PC-3 (cell line): ENCODE measurements around the gene LYPD3. TPM values are rescaled to one million over a fixed set of nuclear protein-coding genes. Genes with fewer than 3 reads are reported as not detected.

Experiments used
- ATAC-seq: fragments of 200-7000 bp; cut with Tn5 transposase; 2 replicates; pipeline ENCODE4 v1.9.1; 2020; ENCODE audit warnings: mild to moderate bottlenecking, moderate library complexity
- BruUV-seq: library from RNA; stranded (reverse); fragments of 400-500 nt; replicated peaks from 2 replicates; lab custom pipeline; 2021; lab: Mats Ljungman, UMichigan
- CTCF ChIA-PET: fragments of 300-600 bp; sonication (Branson Sonifier 250); formaldehyde crosslinking; loops from one replicate; lab custom pipeline; 2022; ENCODE audit warnings: antibody characterized with exemption; lab: Charles Lee
- POLR2A ChIA-PET: fragments of 300-600 bp; sonication (Branson Sonifier 250); formaldehyde crosslinking; loops from one replicate; lab custom pipeline; 2022; ENCODE audit warnings: antibody characterized with exemption; ENCODE audit not compliant: unreplicated experiment; lab: Charles Lee
- DNase-seq: peaks from one replicate; pipeline ENCODE4 v3.0.0-alpha.2; 2015
- H2AFZ ChIP-seq: fragments of 300-600 bp; sonication (generic); 2 replicates; pipeline ENCODE4 v1.6.0; 2016; ENCODE audit warnings: antibody characterized with exemption, low read length
- H3F3A ChIP-seq: fragments of 300-600 bp; sonication (generic); one replicate; pipeline ENCODE4 v1.6.0; 2017; ENCODE audit warnings: antibody characterized with exemption, low read length, control low read depth, mild to moderate bottlenecking; ENCODE audit not compliant: unreplicated experiment
- H3K27ac ChIP-seq: fragments of 300-600 bp; sonication (generic); 2 replicates; pipeline ENCODE4 v1.5.1; 2016; ENCODE audit warnings: mild to moderate bottlenecking, low read length
- H3K27me3 ChIP-seq: fragments of 300-600 bp; sonication (generic); 2 replicates; pipeline ENCODE4 v1.6.1; 2016; ENCODE audit warnings: low read length, mixed read lengths
- H3K36me3 ChIP-seq: fragments of 300-600 bp; sonication (generic); 2 replicates; pipeline ENCODE4 v1.6.1; 2016; ENCODE audit warnings: low read depth, mixed run types, low read length, mixed read lengths
- H3K4me1 ChIP-seq: fragments of 300-600 bp; sonication (generic); 2 replicates; pipeline ENCODE4 v1.5.1; 2016; ENCODE audit warnings: low read length; ENCODE audit not compliant: insufficient read depth
- H3K4me2 ChIP-seq: fragments of 300-600 bp; sonication (generic); 2 replicates; pipeline ENCODE4 v1.6.0; 2016; ENCODE audit warnings: low read length
- H3K4me3 ChIP-seq: fragments of 300-600 bp; sonication (generic); 2 replicates; pipeline ENCODE4 v1.5.1; 2016; ENCODE audit warnings: mild to moderate bottlenecking, low read length, mixed read lengths
- H3K79me2 ChIP-seq: fragments of 300-600 bp; sonication (generic); 2 replicates; pipeline ENCODE4 v1.6.1; 2017; ENCODE audit warnings: low read length, mixed read lengths
- H3K9ac ChIP-seq: fragments of 300-600 bp; sonication (generic); 2 replicates; pipeline ENCODE4 v1.6.0; 2016; ENCODE audit warnings: mild to moderate bottlenecking, low read length
- H3K9me2 ChIP-seq: fragments of 300-600 bp; sonication (generic); replicated peaks from 2 replicates; pipeline ENCODE4 v1.6.1; 2016; ENCODE audit warnings: mixed run types, low read length, mixed read lengths
- H3K9me3 ChIP-seq: fragments of 300-600 bp; sonication (generic); 2 replicates; pipeline ENCODE4 v1.6.1; 2016; ENCODE audit warnings: low read length, mixed read lengths
- H4K20me1 ChIP-seq: fragments of 300-600 bp; sonication (generic); 2 replicates; pipeline ENCODE4 v1.6.1; 2016; ENCODE audit warnings: low read length, mixed read lengths
- EZH2 ChIP-seq: fragments of 300-600 bp; sonication (generic); IDR thresholded peaks from one replicate; pipeline ENCODE4 v1.6.1; 2017; ENCODE audit warnings: antibody characterized with exemption, mild to moderate bottlenecking, low read length; ENCODE audit not compliant: unreplicated experiment
- EZH2phosphoT487 ChIP-seq: fragments of 300-600 bp; sonication (generic); IDR thresholded peaks from 2 replicates; pipeline ENCODE4 v1.6.1; 2018; ENCODE audit warnings: mild to moderate bottlenecking, antibody characterized with exemption, low read length, borderline replicate concordance
- intact Hi-C: fragments of 100-400 bp; cut with micrococcal nuclease; formaldehyde crosslinking; loops from 2 replicates; pipeline ENCODE4 v1.9.0; 2023
- total RNA-seq: library from RNA; depleted of rRNA; stranded (reverse); fragments of >200 nt; gene quantifications from 2 replicates; pipeline ENCODE4 v1.2.3, GENCODE V29; 2014; rRNA removed
- TF ChIP-seq, protein P1 (sequence below): fragments of 300-600 bp; sonication (generic); conservative IDR thresholded peaks from 2 replicates; pipeline ENCODE4 v1.5.1; 2017; ENCODE audit warnings: antibody characterized with exemption, low read depth, mild to moderate bottlenecking, low read length

Gene LYPD3
- total RNA-seq, 1 experiment from 2014 or later: 16.8 TPM

DNA sequence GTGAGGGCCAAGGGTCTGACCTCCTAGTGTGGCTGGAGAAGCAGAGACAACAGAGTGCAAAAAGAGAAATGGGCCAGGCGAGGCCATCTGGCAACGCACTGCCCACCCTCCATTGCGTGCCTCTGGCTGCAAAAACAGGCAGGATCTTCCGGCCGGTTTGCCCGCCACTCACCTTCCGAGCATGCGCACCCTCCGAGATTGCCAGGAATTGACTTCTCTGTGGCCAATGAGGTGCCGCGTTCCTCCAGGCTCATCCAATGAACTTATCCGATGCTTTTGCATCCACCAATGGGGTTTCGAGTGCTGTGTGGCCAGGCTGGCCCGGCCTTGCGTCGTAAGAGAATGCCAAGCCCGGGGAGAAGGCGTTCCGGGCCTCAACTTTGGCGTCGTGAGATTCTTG, 50.9 kb downstream of the LYPD3 start, which contains the start of gene TEX101:
TSS of gene TEX101 (plus strand) at position 337 of the 400 bp plus-strand sequence. CDS start 1,030 bp downstream, outside the sequence.
- ChIA-PET CTCF (no interaction called here), POLR2A (no interaction called here)
- no TSS peak for BruUV-seq
- Histone ChIP-seq H3K4me3 (no peak within 1 kb of the TSS), H3K4me2 (no peak within 1 kb of the TSS), H3K79me2 (no peaks in the 10 kb centered on the region), H3K36me3 (no peaks in the 10 kb centered on the region), H3K27ac (no peak within 1 kb of the TSS), H3K9me2 (no peaks in the 10 kb centered on the region), H3F3A (no peaks in the 10 kb centered on the region), H4K20me1 (no peaks in the 10 kb centered on the region), H3K4me1 (no peaks in the 10 kb centered on the region), H3K9ac (no peak within 1 kb of the TSS), H3K9me3 (no peaks in the 10 kb centered on the region), H3K27me3 (no peaks in the 10 kb centered on the region), H2AFZ (no peak within 1 kb of the TSS)
- DNase-seq: no peak
- ATAC-seq: no peak
- TF ChIP-seq, protein P1, sequence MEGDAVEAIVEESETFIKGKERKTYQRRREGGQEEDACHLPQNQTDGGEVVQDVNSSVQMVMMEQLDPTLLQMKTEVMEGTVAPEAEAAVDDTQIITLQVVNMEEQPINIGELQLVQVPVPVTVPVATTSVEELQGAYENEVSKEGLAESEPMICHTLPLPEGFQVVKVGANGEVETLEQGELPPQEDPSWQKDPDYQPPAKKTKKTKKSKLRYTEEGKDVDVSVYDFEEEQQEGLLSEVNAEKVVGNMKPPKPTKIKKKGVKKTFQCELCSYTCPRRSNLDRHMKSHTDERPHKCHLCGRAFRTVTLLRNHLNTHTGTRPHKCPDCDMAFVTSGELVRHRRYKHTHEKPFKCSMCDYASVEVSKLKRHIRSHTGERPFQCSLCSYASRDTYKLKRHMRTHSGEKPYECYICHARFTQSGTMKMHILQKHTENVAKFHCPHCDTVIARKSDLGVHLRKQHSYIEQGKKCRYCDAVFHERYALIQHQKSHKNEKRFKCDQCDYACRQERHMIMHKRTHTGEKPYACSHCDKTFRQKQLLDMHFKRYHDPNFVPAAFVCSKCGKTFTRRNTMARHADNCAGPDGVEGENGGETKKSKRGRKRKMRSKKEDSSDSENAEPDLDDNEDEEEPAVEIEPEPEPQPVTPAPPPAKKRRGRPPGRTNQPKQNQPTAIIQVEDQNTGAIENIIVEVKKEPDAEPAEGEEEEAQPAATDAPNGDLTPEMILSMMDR: no peak
- TF ChIP-seq EZH2phosphoT487 (no peak), EZH2 (no peak)
- intact Hi-C loops: no loop called here

DNA sequence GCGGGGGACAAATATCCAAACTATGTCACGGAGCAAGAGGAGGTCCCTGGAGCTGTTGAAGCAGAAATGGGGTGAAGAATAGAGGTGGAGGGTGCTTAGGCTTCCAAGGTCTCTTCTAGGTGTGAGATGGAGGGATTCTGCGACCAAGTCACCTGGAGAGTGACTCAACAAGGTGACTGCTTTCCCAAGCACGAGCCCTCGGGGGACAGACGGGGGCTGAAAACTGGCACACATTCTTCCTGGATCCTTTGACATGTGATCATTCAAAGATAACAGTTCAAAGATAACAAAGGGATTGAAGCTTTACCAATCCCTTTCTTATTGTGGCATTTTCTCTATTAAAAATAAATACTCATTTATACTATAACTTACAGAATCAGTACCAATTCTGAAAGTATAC, 53.0 kb downstream of the LYPD3 start:
- CTCF ChIA-PET: no interaction called here
- TF ChIP-seq EZH2 (no peak), EZH2phosphoT487 (no peak)
- TF ChIP-seq, protein P1: no peak
- DNase-seq (no peak), ATAC-seq (no peak)
- intact Hi-C loops: no loop called here
- H3K4me2 ChIP-seq: no peak overlapping the region
- no peak overlapping the region for H3K9ac ChIP-seq
- no peaks in the 10 kb centered on the region for H3K36me3 ChIP-seq
- H3K4me3 ChIP-seq: no peak overlapping the region
- POLR2A ChIA-PET: no interaction called here
- no peaks in the 10 kb centered on the region for H3K79me2 ChIP-seq
- no peaks in the 10 kb centered on the region for H3F3A ChIP-seq
- no peaks in the 10 kb centered on the region for H3K27me3 ChIP-seq
- no peaks in the 10 kb centered on the region for H3K9me2 ChIP-seq
- BruUV-seq: no TSS peak
- H4K20me1 ChIP-seq: no peaks in the 10 kb centered on the region
- no peaks in the 10 kb centered on the region for H3K9me3 ChIP-seq
- H2AFZ ChIP-seq: no peak overlapping the region
- no peaks in the 10 kb centered on the region for H3K4me1 ChIP-seq
- no peak overlapping the region for H3K27ac ChIP-seq

Other genes with a start within 250 kb of the LYPD3 start
- not detected in 2 replicates for gene PSG9, start 196.1 kb downstream of the LYPD3 start, total RNA-seq
- 0.23 and 0.55 TPM in 2 replicates for gene CD177, start 111.9 kb downstream of the LYPD3 start, total RNA-seq
- not detected in 2 replicates for gene TEX101, start 50.7 kb downstream of the LYPD3 start, total RNA-seq
- 29.0 and 36.0 TPM in 2 replicates for gene PHLDB3, start 39.1 kb upstream of the LYPD3 start, total RNA-seq
- 34.2 and 44.9 TPM in 2 replicates for gene ETHE1, start 61.6 kb upstream of the LYPD3 start, total RNA-seq
- 0.98 TPM in 1 of 2 replicates, not detected in the other for gene ZNF575, start 67.6 kb upstream of the LYPD3 start, total RNA-seq
- gene XRCC1, start 109.9 kb upstream of the LYPD3 start, total RNA-seq: 23.4 and 43.1 TPM in 2 replicates
- 0.18 TPM in 1 of 2 replicates, not detected in the other for gene PINLYP, start 110.2 kb upstream of the LYPD3 start, total RNA-seq
- 12.5 and 12.9 TPM in 2 replicates for gene IRGQ, start 130.5 kb upstream of the LYPD3 start, total RNA-seq
- 10.9 and 14.7 TPM in 2 replicates for gene ZNF576, start 131.0 kb upstream of the LYPD3 start, total RNA-seq
- 0.11 and 0.12 TPM in 2 replicates for gene SRRM5, start 146.5 kb upstream of the LYPD3 start, total RNA-seq
- 46.8 and 54.0 TPM in 2 replicates for gene ZNF428, start 154.0 kb upstream of the LYPD3 start, total RNA-seq
- 13.7 and 15.0 TPM in 2 replicates for gene CADM4, start 174.2 kb upstream of the LYPD3 start, total RNA-seq
- 208 and 241 TPM in 2 replicates for gene PLAUR, start 204.6 kb upstream of the LYPD3 start, total RNA-seq